Dedifferentiated amniotic fluid mesenchymal stem cell (primary cell): ENCODE results near the gene TRIM62.
A peak's percentile ranks its signal among the peaks of the same experiment; 100 is the strongest.

Source experiments
- DNase-seq: peaks from one replicate; pipeline ENCODE4 v3.0.0-alpha.2; 2016; ENCODE audit errors: extremely low spot score

The TRIM62 gene

GRCh38 chr1:33180911-33181890 is 642 bp downstream of the TRIM62 start:
- no peak for DNase-seq

DNA sequence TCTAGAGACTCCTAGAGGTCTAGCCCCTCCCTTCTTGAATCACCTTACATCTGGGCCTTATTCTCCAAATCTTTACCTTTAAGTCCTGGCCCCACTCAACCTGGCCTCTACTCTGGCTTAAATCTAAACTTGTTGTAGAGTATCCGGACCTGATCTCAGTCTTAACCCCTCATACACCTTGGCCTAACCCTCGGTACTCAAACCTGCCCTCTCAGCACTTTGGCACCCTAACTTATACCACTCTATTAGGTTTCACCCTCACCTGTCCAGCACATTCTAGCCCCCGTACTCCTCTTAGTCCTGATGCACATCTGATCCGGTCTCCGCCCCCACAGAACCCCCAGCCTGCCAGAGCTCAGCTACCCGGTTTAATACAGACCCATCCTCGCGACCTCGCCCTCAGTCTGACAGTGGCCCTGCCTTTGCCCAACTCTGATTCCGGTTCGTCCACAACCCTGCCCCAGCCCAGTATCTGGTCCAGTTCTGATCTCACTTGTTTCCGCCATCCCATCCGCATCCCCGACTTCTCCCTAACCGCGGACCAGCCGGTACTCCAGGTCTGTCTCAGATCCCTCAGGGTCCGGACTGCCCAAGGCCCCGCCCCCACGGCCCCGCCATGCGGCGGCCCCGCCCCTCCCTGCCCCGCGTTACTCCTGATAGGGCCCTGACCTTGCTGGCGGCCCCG is 1.5 kb downstream of the TRIM62 start:
- peak; percentile 30 for DNase-seq

DNA sequence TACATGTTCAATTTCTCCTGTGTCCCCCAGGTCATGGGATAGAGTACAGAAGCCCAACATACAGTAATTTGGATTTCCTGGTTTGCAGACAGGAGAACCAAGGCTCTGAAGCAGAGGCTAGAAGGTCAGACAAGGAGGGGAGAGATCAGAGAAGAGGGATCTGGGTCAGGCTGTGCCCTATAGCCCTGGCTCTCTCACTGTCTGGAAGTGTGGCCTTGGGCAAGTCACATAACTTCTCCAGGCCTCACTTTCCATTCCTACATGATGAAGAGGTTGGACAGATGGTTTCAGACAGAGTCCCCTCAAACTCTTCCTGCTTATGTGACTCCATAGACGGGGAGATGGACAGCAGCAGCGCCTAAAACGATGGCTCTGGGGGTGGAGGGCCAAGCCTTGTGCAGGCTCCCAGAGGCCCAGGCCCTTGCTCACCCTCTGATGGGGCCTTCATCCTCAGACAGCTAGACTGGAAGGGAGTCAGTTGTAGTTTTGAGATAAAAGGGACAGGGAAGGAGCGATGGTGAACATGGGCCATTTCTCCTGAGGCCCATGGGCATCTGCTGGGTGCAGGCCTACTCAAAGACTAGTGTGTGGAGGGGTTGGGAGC is 2.9 kb downstream of the TRIM62 start:
- no peak for DNase-seq

- no peak for DNase-seq
Observed at GRCh38 chr1:33177996-33178540, 3.8 kb downstream of the TRIM62 start.

GRCh38 chr1:33176887-33177286 is 5.0 kb downstream of the TRIM62 start:
- DNase-seq, result no peak

DNA sequence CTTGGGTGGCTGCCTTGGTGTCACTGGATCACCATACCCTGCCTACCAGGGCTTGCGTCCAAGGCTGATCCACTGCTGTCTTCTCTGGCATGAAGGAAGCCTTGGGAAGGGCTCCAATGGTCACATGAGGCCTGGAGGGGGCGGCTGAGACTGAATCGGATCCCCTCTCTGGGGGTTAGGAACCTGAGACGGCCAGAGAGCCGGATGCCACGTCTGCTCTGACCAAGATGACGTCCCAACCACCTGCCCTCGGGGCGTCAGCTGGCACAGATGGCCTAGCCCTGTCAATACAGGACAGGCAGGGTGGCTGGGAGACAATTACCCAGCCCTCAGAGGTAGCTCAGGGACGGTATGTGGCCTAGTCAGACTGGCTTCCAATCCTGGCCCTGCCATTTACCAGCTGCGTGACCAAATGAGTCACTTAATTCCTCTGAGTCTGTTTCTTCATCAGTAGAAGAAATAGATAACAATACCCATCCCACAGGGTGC is 5.4 kb downstream of the TRIM62 start:
- peak; percentile 70 for DNase-seq

DNA sequence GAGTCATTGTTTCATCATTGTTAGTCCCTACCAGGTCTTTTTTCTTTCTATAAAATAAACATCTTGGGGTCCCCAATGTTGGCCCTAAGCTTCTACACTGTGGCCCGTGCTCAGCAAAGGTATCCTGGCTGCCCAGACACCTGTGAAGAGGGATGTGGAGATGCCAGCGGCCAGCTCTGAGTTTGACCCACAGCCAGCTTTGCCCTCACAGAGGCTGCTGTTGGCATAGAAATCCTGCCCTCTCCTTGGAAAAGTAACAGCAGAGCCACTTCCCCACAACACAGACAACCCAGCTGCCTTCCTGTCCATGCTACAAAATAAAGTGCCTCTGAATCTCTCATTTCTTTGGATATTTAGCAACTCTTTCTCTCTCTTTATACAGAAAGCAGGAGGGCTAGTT is 6.0 kb downstream of the TRIM62 start:
- no peak for DNase-seq

DNA sequence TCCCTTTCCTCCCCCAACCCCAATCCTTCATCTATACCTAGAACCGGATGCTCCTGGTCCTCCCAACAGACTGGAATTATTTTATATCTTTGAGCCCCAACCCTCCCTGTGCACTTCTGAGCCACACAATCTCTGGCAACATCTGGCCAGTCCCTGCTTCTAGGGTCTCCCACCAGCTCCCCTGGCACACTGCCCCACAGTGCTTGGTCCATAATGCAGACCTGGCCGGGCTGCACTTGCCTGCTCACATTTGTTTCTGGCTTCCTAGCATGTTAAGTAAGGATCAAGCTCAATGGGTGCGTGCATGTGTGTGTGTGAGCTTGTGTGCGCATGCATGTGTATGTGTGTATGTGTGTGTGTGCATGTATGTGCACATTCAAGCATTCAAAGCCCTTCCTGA is 8.8 kb downstream of the TRIM62 start:
- DNase-seq, result no peak

- DNase-seq, result no peak
Observed at GRCh38 chr1:33171977-33172813, 9.6 kb downstream of the TRIM62 start.

DNA sequence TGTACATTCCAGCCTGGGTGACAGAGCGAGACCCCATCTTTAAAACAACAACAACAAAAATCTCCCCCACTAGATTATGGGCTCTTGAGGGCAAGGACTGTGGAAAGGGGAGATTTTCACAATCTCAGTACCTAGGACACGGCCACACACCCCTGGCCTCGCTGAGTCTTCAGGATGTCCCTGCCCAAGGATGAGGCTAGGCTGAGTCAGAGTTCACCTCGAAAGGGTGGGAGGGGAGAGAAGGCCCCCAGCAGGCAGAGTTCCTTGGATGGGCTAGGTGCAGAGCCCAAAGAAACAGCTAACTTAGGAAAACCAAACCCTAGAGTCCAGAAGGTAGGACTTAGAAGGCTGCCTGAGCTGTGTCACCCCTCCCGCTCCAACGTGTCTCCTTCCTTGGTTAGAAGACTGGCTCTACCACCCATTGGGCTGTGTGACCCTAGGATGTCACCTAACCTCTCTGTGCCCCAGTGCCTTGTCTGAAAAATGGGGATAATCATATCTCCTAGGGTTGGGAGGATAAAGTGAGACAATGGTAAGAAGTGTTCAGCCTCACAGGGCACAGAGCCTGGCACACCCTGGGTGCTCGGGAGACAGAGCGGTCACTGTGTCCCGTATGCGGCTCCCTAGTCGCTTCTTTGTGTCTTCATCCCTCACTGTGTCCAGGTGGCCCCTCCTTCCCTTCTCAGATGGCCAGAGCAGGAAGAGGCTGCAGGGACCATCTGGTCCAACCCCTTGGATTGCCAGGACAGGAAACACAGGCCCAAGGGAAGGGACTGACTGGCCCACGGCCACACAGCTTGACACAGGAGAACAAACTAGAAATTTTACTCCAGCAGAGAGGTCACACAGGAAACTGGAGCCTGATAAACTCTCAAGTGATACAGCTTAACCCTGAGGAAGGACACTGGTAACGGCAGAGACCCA is 11.2 kb downstream of the TRIM62 start:
- DNase-seq, result no peak

DNA sequence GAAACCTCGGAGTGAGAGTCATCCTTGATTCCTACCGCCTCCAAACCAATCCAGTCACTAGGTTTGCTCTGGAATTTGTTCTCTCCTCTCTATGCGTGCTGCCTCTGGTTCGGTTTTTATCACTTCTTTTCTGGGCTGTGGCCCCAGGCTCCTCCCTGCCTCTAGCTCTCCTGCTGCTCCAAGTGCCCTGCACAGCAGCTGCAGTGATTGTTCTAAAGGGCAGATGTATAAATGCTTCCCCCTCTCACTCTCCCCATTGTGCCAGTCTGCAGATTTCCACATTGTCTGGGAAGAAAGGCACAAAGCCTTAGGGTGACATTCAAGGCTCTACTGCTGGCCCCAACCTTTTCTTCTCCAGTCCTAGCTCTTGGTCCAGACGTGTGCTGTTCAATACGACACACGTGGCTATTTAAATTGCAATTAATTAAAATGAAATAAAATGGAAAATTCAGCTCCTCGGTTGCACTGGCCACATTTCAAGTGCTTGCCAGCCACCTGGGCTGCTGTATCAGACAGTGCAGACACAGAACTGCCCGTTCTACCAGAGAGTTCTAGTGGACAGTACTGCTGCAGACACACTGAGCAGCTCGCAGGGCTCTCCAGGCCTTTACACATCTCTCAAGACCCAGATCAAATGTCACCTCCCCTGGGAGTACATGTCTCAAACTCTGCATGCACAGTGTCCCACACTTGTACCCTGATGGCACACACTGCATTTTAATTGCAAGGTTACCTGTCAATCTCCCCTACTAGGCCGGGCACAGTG is 12.4 kb downstream of the TRIM62 start:
- no peak for DNase-seq

DNA sequence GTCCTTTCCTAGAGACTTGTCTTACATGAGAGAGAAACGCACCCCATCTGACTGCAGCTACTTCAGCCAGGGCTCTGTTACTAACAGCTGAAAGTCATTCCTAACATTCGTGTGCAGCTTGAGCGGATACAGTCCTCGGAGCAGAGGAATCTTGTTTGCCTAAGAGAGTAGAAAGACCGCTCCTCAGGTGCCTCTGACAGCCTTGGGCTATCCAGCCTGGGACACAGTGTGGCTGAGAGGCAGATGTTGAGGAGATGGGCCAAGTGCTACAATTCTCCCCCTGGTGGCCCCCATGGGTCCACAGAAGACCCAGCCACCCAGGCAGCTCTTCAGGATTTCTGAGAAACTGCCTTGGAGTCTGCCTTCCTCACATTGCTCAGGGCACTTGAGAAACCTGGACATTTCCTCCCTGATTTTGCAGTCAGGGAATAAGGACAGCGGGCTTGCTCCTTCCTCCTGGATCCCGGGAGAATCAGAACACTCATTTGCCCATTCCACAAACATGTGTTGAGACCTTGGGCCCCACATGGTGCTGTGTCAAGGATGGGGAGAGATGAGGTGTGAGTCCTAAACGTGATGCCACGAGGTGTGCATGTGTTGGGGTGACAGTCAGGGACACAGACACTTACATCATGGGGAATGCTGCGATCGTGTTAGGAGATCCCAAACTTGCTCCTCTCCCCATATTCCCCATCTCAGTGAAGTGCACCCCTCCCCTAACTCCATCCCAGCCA is 13.1 kb downstream of the TRIM62 start:
- no peak for DNase-seq

DNA sequence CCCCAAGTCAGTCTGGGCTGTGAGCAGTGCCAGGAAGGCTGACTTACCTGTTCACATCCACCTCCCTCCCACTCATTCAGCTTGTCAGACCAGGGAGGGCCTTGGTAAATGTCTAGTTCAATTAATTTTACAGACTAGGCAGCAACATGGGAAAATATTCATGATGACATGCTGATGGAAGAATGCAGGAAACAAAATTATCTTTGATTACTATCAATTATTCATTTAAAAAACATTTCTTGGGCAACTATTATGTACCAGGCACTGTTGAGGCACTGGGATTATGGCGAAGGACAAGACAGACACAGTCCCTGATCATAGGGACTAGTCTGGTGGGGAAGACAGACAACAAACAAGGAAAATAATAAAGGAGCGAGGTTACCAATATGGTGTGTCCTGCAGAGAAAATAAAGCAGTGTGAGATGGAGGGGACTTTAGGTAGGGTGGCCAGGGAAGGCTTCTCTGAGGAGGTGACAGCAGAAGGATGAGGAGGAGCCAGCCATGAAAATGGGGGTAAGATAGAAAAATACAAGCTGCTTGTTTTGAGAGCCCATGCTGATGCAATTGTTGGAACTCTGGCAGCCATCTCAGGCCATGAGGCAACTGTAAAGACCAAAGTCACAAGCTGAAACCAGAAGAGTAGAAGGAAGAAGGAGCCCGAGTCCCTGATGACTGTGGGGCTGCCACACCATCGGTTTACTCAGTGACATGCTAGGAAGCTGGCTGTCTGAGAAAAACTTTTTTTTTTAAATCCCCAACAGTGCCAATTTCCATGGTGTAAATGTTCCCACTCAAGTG is 14.0 kb downstream of the TRIM62 start:
- no peak for DNase-seq

DNA sequence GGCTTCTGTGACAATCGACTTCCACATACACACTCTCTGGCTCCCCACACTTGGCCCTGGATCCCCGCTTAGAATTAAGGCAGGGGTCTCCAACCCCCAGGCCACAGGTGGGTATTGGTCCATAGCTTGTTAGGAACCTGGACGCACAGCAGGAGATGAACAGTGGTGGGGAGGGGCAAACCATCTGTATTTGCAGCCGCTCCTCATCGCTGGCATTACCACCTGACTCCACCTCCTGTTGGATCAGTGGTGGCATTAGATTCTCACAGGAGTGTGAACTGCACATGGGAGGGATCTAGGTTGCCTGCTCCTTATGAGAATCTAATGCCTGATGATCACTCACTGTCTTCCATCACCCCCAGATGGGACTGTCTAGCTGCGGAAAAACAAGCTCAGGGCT is 16.0 kb downstream of the TRIM62 start:
- DNase-seq, result no peak

GRCh38 chr1:33165209-33165608 is 16.6 kb downstream of the TRIM62 start:
- DNase-seq, result no peak

DNA sequence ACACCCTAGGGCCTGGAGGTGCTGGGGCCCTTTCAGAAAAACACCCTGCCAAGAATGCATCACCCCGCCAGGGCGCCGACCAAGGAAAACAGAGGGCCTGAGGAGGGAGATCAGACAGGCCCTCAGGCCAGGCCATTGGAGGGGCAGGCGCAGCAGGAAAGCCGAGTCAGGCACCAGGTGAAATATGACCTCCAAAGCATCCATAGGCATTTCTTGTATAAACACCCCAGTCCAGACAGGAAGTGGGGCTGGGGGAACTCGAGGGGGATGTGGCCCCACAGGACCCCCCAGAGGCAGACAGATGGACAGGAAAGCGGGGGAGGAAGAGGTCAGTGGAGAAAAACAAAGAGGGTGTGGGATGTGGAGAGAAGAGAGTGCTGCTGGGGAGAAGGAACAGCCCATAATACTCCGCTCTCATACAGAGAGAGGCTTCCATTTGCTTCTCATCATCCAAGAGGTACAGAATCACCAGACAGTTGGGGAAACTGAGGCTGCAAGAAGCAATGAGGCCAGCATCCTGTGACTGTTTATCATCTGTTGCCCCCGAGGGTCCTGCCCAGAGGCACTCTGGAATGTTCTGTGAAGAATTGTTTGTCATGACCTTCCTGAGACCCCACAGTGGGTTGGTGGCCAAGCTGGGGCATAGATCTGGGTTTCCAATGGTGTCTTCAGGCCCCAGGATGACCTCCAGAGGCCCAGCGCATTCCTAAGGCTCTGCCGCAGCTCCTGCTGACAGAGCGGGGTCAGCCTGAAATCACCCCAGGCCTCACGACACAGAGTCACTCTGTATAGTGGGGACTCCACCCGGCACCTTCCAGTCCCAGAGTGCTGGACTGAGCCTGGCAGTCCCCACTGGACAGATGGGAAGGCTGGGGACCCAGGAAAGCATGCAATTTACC is 18.0 kb downstream of the TRIM62 start:
- no peak for DNase-seq

- no peak for DNase-seq
Observed at GRCh38 chr1:33162141-33162540, 19.7 kb downstream of the TRIM62 start.
